HG03025 (cell line): ENCODE data around the gene USP22.

ENCODE experiments used
- ATAC-seq: cut with Tn5 transposase; IDR thresholded peaks from one replicate; pipeline ENCODE4 v1.9.1; 2021; ENCODE audit warnings: mild to moderate bottlenecking, moderate library complexity; ENCODE audit not compliant: unreplicated experiment, low FRiP score

The USP22 gene

DNA sequence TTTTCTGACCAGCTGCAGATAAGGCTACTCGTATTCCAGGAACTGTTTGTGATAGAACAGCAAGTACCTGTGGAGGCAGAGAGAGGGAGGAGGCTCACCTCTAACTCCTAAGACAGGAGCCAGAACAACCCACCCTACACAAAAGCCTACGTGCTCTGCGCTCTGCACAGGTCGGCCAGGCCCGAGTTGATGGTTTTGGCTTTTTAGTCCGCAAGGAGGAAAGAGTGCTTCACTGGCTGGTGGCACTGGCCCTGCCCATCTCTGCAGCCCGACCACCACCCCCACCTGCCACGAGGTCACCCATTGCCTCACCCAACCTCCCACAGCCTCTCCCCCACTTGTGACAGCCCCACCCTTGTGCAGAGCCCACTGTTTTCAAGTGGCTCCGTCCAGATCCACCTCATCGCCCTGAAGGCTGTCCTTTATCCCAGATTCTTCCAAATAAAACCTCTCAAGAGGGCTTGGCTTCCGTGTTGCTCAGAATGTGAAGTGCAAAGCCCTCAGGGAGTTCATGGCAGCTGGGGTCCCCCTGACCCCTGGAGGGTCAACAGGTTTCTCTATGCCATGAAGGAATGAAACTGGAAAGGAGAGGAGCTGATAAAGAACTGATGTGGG lies 39.7 kb downstream of the USP22 start:
- ATAC-seq: no peak

GRCh38 chr17:21002309-21003006 lies 40.4 kb downstream of the USP22 start:
- no peak for ATAC-seq

- ATAC-seq: no peak
Observed at GRCh38 chr17:21001813-21002221, 41.0 kb downstream of the USP22 start.

DNA sequence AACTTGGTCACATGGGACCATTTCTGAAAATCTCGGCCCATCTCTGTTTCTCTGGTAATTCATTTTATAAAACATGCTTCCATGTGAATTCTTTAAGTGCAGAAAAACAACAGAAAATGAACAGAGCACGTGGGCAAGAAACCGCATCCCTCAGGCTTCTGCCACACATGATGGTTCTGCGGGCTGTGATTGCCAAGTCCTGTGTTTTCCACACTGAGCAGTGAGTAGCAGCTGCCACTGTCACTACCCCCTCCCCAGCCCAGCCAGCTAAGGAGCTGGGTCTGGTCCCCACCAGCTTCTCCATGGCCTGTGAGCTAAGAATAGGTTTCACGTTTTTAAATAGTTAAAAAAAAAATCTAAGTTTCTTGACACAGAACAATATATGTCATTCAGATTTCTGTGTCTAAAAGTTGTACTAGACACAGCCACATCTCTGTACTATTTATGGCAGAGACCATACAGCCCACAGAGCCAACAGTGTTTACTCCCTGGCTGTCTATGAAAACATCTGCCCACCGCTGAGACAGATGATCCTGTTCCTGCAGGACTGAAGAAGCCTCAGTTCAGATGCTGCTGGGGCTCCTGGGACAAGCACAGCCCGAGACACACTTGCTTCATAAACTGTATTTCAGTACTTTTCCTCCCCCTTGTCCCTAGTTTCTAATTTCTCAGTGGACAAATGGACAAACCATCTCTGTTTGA lies 41.5 kb downstream of the USP22 start:
- no peak for ATAC-seq

GRCh38 chr17:20999841-21000532 lies 42.8 kb downstream of the USP22 start:
- ATAC-seq: no peak

GRCh38 chr17:20999044-20999573 lies 43.7 kb downstream of the USP22 start:
- no peak for ATAC-seq

DNA sequence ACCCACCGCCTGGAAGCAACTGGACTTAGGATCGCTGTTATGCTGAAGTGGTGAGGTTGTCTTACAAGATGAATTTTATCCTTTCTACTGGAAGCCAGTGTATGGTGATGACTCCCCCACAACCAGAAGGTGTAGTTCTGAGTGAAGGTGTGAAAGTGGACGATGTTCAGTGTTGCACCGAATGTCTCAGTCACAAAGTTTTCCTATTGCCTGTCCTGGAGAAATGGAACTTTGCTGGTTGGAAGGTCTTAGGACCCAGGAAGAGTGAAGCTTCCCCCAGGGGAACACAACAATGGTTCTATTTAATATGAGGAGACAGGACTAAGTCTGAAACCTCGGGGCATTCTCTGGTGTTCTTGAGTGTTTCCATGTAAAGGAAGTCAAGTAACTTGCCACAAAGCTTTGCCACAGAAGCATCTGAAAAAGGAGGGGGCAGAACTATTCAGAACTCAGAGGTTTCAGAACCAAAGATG lies 44.2 kb downstream of the USP22 start:
- ATAC-seq: no peak

GRCh38 chr17:20997711-20998570 lies 44.9 kb downstream of the USP22 start:
- ATAC-seq: no peak

- no peak for ATAC-seq
Observed at GRCh38 chr17:20996724-20997615, 45.8 kb downstream of the USP22 start.

- ATAC-seq: no peak
Observed at GRCh38 chr17:20995873-20996723, 46.7 kb downstream of the USP22 start.

- ATAC-seq: no peak
Observed at GRCh38 chr17:20995164-20995872, 47.5 kb downstream of the USP22 start.

DNA sequence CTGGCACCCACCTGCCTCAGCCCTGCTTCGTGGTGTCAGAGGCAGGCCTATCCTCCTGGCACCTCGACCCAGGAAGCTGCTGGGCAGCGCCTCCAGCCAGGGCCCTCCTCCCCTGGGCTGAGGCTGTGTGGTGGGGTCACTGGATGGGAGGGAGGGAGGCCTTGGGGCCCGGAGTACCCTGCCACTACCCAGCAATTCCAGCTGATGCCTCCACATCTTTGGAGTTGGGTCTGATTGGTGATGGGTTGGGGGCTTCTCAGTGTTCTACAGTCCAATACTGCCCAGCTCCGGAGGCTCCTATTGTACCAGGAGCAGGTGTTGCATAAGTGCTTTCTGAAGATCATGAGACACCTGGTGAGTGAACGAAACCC lies 48.0 kb downstream of the USP22 start:
- ATAC-seq: no peak

- ATAC-seq: no peak
Observed at GRCh38 chr17:20993863-20994778, 48.7 kb downstream of the USP22 start.

- no peak for ATAC-seq
Observed at GRCh38 chr17:20992987-20993862, 49.6 kb downstream of the USP22 start.

DNA sequence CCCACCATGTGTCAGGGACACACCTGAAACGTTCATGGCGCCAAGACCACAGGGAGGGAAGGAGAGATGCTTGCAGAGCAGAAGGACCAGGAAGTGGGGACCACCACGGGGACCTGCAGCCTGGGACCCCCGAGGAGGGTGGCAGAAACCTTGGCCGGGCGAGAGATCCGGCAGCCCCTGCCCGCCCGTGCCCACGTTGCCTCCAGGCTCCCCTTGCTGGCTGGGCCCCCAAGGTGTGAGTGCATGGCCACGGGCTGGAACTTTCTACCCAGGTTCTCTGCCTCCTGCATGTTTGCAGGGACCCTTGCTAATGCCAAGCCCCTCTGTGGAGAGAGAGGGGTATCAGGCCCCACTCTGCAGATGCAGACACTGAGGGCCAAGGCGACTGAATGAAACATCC lies 50.4 kb downstream of the USP22 start:
- no peak for ATAC-seq
